HG03442 (cell line): ENCODE results near the gene CTIF.

Source experiments
- ATAC-seq: cut with Tn5 transposase; IDR thresholded peaks from one replicate; pipeline ENCODE4 v1.9.1; 2021; ENCODE audit warnings: mild to moderate bottlenecking, moderate library complexity; ENCODE audit not compliant: unreplicated experiment

CTIF gene

DNA sequence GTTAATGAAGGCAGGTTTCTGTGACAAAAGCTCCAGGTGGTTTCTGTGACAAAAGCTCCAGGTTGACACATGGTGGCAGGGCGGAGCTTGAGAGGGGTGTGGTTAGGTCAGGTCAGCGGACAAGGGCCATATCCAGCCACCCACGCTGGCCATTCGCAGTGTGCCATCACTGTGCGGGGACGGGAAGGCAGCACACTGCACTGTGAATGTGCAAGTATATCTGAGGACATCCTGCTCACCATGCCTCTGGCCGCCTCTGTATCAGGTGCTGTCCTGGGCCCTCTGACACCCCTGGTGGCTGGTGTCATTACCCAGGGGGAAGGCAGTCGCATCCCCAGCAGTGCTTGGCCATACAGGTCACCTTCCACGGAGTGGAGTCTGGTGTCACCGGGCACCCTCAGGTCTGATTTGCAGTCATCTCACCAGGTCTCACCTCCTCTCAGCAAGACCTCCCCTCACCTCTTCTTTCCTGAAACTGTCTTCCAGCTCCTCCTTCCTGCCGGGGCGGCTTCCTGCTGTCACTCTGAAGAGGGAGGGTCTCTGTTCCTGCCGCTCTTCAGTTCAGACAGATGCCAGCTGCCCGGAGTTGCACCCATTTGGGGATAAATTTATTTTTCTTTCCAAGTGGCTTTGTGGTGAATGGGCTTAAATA lies 34.9 kb downstream of the CTIF start:
- ATAC-seq = no peak

DNA sequence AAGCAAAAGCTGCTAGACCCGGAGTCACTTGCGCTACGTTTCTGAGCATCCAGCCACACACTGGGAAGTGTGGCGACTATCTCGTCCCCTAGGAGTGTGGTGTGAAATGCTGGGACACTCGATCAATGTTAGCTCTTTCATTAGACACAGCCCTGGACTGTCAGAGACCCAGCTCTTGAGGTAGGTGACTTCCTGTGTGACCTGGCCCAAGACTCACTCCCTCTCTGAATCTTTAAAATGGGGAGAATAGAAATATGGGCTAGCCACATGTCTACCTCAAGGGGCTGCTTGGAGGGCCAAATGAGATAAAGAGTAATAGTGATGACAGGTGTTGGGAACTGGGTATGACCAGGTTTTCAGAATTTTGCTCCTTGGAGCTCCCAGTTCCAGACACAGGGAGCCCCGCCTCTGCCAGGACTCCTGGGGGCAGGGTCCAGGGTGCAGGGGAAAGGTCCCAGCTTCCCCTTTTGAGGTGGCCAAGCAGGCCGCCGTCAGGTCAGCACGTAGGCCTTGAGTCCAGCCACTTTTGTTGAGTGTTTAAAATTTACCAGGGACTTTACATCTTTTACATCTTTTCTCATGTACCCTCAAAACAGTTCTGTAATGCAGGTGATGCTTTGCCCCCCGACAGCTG lies 36.0 kb downstream of the CTIF start:
- no peak for ATAC-seq

DNA sequence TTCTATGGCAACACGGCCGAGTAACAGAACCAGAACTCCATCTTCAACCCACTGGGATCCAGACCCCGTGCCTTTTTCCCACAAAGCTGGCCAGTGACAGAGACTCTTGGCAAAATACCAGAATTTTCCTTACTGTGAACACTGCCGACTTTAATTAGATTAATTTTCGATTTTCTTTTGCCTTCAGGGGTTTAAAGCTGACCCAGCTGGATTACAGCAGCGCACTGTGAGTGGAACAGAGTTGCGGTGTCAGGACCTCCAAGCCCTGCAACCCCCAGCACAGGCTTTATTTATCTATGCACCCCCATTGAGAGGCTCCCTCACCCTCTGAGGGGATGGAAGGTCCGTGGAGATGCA lies 36.4 kb downstream of the CTIF start:
- no peak for ATAC-seq

DNA sequence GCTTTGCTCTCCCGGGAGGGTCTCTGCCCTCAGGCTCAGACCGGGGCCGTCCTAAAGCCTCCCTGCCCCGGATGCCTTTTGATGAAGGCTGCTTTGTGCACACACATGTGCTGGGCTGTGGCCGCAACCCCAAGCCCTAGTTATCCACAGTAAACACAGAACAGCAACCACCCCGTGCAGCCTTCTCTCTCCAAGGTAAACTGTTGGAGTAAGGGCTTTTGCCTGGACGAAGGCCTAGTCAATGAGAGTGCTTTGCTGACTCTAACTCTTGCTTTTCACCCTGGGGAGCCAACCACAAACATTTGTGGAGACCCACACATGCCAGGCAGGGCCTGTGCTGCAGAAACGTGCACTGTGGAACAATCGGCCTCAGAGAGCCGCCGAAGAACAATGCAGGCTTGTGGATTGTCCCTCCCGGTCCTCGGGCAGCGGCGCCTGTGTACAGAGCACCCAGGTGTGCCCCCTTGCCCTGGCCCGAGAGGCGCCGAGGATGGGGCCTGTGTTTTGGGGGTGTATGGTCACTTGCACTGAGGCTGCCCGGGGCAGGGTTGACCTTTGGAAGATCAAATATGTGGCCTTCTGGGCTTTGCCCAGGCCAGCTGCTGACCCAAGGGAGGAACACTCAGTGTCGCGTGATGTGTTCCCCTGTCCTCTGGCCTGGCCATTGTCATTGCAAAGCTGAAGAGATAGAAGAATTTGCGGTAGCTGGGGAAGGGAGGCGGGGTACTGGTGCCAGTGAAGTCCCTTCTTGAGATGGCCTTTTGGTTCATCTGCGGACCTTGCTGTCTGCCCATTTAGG lies 37.0 kb downstream of the CTIF start:
- no peak for ATAC-seq

DNA sequence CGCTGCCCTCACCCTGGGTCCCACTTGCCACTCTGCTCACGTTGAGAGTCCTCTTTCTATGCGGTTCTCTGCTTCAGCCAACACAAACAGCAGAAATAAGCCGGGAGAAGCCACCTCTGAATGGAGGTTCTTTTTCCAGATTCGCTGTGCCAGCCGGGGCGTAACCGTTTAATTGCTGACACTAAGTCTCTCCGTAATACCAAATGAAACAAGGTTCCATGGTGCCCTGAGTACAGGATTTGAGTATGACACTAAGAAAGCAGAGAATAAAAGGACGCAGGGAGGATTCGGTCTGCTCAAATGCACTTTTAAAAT lies 37.6 kb downstream of the CTIF start:
- no peak for ATAC-seq

DNA sequence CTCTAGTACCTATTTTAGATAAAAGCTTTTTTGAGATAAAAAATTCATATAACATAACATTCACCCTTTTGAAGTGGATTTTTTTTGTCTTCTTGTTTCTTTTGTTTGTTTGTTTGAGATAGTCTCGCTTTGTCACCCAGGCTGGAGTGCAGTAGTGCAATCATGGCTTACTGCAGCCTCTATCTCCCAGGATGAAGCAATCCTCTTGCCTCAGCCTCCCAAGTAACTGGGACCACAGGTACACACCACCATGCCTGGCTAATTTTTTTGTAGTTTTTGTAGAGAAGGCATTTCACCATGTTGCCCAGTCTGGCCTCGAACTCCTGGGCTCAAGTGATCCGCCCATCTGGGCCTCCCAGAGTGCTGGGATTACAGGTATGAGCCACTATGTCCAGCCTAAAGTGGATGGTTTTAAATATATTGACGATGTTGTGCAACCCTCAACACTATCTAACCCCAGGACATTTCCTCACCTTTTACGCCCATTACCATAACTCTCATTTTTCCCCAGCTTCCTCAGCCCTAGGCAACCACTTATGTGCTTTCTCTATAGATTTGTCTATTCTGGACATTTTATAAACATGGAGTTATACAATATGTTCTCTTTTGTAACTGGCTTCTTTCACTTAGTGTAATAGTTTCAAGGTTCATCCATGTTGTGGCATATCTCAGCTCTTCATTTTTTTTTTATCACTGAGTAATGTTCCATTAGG lies 38.8 kb downstream of the CTIF start:
- no peak for ATAC-seq

DNA sequence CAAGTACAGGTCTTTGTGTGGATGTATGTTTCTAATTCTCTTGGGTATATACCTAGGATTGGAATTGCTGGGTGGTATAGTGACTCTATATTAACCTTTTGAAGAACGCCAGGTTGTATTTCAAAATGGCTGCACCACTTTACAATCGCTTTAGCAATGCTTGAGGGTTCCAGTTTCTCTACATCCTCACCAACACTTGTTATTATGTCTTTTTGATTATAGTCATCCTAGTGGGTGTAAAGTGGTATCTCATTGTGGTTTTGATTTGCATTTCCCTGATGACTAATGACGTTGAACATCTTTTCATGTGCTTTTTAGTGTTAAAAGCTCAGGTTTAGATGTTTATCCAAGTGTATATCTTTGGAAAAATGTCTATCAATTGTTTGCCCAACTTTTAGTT lies 39.5 kb downstream of the CTIF start:
- no peak for ATAC-seq

DNA sequence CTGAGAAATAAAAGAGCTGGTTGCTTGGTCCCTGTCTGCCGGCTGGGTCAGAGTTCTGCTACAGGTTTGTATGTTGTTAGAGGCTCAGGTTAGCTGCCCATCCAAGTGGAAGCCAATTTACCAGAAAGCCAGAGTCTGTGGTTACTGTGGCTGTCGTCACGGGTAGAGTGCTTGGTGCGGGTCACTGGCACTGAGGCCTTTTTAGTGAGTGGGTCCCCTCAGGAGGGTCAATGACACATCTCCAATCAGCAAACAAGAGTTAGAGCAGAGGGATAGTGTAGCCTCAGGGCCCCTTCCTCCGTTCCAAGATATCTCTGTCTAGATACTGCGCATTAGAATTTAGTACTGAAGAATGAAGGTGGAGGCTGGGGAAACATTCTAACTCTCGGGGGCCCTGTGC lies 41.2 kb downstream of the CTIF start:
- no peak for ATAC-seq

DNA sequence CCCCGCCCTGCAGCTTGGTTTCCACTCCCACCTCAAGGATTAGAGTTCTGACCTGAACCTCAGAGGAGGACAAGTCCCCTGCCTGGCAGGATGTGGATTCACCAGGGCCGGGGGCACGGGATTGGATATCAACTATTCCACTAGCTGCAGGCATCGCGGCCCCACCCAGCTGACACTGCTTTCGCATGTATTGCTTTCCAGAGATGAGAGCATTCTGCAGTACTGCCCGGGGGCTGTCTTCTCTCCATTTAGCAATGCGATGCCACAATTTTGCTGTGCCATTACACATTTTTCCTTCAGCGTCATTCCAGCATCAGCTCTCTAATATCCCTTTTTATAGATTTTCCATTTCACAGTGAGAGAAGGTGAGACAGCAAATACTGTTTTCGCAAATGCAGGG lies 42.0 kb downstream of the CTIF start:
- ATAC-seq = no peak

DNA sequence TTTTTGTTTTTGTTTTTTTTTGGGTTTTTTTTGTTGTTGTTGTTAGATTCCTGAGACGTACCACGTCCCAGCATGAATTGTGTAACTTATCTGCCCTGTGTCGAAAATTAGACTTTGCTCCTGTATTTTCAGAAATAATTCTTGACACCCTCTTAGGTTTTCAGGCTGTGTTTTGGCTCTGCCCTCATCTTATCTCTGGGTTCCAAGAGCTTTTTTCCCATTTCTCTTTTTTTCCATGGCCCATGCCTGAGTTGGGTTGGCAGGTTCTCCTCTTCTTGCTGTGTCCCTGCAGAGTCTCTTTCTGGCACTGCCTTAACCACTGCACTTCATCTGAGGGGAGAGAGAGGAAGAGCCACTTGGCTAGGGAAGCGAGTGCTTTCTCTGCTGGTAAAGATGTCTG lies 42.4 kb downstream of the CTIF start:
- no peak for ATAC-seq

DNA sequence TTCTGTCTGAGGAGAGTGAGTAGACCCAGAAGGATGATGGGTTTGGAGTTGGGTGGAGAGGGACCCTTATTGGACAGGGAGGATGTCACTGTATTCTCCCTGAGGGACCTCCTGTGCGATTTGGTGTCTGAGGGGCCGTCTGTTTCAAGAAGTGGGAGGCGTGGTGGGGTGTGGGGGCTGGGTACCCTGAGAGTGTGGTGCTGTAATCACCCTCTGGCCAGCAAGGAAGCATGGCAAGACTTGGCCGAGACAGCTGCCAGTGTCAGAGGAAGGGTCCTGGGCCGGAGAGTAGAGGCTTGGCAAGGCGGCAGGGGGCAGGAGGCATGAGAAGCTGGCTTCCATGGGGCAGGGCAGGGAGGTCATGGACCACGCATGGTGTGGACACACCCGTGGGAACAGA lies 43.1 kb downstream of the CTIF start:
- no peak for ATAC-seq

DNA sequence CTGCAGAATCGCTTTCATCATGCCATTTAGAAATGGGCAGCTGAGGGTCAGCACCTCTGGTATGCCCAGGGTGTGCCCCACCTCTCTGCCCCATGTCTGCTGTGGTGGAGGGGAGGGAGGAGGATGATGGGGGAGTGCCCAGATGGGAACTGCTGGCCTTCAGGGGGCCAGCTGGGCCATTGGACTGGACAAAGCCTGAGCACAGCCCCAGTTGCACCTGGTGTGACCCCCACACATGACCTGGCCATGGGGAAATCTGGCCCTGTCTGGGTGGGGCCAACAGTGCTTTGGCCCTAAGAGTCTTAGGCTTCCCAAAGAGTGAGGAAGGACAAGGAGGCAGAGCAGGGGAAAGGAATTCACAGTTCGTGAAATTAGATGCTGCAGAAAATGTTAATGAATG lies 44.1 kb downstream of the CTIF start:
- no peak for ATAC-seq

DNA sequence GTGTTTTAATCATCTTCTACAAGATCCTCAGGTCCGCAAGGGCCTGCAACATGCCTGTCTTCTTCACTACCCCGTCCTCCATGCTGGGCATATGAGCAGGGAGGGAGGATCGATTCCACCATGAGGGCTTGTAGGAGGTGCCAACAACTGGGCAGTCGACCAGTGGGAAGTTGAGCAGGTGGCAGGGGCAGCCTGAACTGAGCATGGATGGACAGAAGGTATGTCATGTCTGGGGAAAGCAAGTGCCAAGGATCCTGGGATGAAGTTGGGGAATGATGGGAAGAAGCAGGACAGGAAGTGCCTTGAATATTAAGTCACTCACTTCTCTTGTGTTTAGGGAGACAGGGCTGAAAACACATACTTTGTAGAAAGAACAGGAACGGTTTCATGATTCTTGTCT lies 44.7 kb downstream of the CTIF start:
- no peak for ATAC-seq

DNA sequence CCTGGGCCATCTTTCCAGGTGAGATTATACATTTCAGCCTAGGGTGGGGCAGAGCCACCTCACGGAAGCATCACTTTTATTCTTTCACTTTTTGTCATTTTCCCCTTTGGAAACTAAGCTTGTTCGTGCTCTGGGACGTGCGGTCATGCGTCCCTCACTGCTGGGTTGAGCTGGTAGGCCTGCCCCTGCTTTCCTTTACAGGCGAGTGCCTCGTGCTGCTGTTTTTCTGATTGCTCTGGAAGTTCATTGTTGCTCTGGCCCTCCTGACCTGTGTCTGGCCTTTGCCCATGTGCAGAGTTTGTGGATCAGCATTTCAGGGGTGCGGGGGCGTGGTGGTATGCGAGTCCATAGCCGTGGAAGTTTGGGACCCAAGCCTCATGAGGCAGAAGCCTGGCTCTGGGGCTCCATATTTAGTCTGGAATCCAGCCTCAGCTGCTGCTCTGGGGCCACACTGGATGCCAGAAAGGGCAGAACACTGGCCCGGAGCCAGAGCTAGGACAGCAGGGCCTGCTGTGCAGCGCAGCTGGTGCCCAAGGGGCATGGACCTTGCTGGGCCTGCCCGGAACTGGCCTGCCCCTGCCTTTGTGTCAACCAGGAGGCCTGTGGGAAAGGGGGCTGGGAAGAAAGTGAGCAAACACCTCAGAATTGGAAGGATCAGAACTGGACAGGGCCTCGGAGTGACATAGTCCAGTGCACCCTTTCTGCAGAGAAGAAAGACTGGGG lies 51.1 kb downstream of the CTIF start:
- ATAC-seq = no peak

DNA sequence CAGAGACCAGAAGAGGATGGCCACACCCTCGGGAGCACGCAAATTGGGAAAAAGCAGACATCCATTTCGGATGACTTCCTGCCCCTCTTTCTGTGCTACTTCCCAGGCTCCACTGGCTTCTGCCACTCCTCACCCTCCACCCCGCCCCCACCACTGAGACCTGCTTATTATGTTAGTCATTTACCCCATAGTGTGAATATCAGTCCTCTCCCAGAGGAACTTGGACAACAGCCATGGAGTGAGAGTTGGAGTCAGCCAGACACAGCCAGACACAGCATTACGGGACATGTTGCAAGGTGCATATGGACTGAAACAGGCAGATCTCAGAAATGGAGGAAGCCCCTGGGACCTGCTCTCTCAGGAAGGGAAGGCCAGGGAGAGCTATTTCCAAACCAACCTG lies 51.8 kb downstream of the CTIF start:
- no peak for ATAC-seq

DNA sequence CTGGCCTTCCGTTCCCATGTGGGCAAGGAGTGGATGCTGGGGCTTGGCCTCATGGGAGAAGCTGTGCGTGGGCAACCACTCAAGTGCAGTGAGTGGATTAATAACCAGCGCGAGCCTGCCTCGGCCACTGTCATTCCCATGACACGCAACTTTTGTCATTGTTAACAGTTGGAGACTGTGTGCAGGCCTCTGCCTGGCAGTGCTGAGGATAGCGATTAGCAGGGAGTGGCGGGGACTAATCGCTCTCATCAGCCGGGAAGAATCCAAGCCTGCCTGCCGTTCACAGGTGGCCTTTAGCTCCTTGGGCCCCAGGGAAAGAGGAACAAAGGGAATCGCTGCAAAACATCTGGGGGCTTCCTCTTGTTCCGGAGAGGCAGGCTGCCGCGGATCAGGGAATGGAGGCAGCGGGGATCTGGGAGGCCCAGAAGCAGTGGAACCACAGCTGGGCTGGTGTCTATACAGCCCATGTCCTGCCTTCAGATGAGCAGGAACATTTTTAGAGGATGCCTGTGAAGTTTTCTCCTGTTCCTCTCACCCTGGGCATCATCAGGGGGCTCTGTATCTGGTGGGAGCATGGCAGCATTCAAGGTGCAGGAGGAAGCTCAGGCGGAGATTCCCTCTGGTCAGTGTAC lies 53.8 kb downstream of the CTIF start:
- ATAC-seq = no peak

DNA sequence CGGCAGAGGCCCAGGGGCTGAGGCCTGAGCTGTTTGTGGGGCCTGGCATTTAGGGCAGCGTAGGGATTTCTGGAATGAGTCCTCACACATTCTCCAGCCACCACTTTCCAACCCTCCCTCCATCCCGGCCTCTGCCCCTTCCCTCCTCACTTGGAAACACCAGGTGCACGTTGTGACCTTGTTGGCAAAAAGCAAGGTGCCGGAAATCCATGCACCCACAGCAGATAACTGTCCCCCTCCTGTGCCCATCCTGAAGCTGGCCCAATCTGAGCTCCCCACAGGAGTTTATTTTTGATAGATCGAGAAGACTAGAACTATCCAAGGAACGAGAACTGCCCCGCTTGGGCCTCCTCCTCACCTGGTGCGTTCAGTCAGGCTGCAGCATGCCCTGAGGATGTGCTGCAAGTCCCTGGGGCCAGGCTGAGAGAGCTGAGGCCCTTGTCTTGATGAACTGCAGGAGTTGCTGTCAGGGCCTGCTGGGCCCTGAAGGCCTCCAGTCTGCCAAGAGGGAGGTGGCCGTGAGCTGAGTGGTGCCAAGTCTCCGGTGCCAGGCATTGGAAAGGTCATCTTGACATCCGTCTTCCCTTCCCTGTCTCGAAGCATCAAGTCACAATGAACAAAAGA lies 55.8 kb downstream of the CTIF start:
- no peak for ATAC-seq

DNA sequence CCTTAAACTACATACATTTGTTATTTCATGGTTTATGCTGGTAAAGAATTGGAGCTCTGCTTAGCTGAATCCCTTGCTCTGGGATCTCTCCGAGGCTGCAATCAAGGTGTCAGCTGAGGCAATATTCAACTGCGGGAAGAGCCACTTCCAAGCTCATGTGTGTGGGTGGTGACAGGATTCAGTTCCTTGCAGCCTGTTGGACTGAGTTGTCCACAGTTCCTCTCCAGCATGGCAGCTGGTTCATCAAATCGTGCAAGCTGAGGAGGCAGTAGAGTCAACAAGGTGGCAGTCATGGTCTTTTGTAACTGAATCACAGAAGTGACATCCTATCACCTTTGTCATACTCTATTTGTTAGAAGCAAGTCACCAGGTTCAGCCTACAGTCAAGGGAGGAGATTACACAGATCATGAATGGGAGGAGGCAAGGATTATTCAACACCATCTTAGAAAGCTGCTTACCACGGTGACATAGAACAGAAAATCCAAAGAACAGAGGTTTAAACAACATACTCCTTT lies 56.9 kb downstream of the CTIF start:
- no peak for ATAC-seq

DNA sequence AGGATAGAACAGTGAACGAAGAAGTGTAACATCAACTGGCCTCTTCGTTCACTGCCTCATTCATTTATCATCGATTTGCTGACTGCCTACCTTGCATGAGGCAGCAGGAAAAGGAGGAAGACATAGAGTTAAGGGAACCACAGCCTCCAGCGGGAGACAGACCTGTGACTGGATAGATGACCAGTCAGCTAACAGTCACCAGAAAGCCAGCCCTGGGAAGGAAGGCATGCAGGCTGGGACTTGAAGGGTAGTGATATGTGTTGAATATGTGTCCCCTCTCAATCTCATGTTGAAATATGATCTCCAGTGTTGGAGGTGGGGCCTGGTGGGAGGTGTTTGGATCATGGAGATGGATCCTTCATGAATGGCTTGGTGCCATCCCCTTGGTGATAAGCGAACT lies 58.3 kb downstream of the CTIF start:
- ATAC-seq = no peak

DNA sequence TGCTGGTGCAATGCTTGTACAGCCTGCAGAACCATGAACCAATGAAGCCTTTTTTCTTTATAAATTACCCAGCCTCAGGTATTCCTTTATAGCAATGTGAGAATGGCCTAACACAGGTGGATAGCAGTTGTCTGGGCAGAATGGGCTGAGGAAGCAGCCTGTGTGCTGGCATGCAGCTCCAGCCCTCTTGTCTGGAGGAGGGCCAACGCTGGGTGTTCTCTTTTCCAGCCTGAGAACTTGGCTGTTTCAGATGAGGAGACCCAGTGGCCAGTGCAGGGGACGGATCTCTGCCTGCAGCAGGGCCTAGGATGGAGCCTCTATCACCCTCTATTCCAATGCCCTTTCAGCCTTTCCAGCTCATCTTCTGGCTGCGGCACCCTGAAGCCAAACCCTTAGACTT lies 58.8 kb downstream of the CTIF start:
- ATAC-seq = no peak
